Common myeloid progenitor, CD34-positive (primary cell): ENCODE measurements around the gene ARRB1.
"Not testable (repeated sequence)": the region's sequence is repeated elsewhere in the genome, so short reads cannot be mapped to it uniquely, and the experiment has no call there.

ENCODE experiments used
- CTCF ChIA-PET: fragments of 350-600 bp; sonication (Branson Sonifier 250); formaldehyde crosslinking; loops from one replicate; lab custom pipeline; 2021; ENCODE audit warnings: antibody characterized with exemption; lab: Charles Lee
- POLR2A ChIA-PET: fragments of 350-600 bp; sonication (Branson Sonifier 250); formaldehyde crosslinking; loops from one replicate; lab custom pipeline; 2021; ENCODE audit warnings: antibody characterized with exemption; lab: Charles Lee
- DNase-seq, 3 donors: peaks; one replicate each; pipeline versions ENCODE4 v3.0.0 to v3.0.0-alpha.2; 2013
- H3K27ac ChIP-seq, 2 experiments: 1 replicate in 1 of 2; 2 replicates in 1 of 2; pipeline ENCODE4 v1.7.0; 2013; ENCODE audit warnings: inconsistent platforms in 2 of 2, low read length in 2 of 2, mild to moderate bottlenecking in 2 of 2, low read depth in 1 of 2, moderate library complexity in 1 of 2; ENCODE audit not compliant: severe bottlenecking in 2 of 2, insufficient read depth in 1 of 2, poor library complexity in 1 of 2
- H3K27me3 ChIP-seq, 5 experiments: replicated peaks in 2 of 5; 1 replicate in 3 of 5; 2 replicates in 2 of 5; pipeline versions ENCODE4 v1.6.1 to v1.7.0; 2013; ENCODE audit warnings: low read length in 4 of 5, mild to moderate bottlenecking in 2 of 5, moderate library complexity in 2 of 5, inconsistent platforms in 1 of 5; ENCODE audit not compliant: insufficient read depth in 5 of 5, control insufficient read depth in 4 of 5
- H3K36me3 ChIP-seq, 4 experiments: 1 replicate in 2 of 4; 2 replicates in 2 of 4; pipeline versions ENCODE4 v1.6.1 to v1.7.0; 2013; ENCODE audit warnings: low read length in 3 of 4, control low read depth in 1 of 4, mild to moderate bottlenecking in 1 of 4; ENCODE audit not compliant: control insufficient read depth in 4 of 4, insufficient read depth in 4 of 4
- H3K4me1 ChIP-seq, 4 experiments: 1 replicate in 3 of 4; 2 replicates in 1 of 4; pipeline versions ENCODE4 v1.6.1 to v1.7.1; 2013; ENCODE audit warnings: low read length in 3 of 4, mild to moderate bottlenecking in 3 of 4, control low read depth in 1 of 4, inconsistent platforms in 1 of 4, moderate library complexity in 1 of 4; ENCODE audit not compliant: control insufficient read depth in 4 of 4, insufficient read depth in 4 of 4; ENCODE audit errors: control extremely low read depth in 1 of 4
- H3K4me3 ChIP-seq, 7 experiments: 1 replicate in 4 of 7; 2 replicates in 3 of 7; pipeline versions ENCODE4 v1.5.1 to v1.7.0; 2013; ENCODE audit warnings: mild to moderate bottlenecking in 7 of 7, low read length in 6 of 7, moderate library complexity in 6 of 7, inconsistent platforms in 2 of 7, low read depth in 2 of 7, control low read depth in 1 of 7; ENCODE audit not compliant: insufficient read depth in 4 of 7, control insufficient read depth in 1 of 7; ENCODE audit errors: extremely low read depth in 1 of 7
- H3K9me3 ChIP-seq, 5 experiments: 1 replicate in 4 of 5; 2 replicates in 1 of 5; pipeline versions ENCODE4 v1.6.1 to v1.7.1; 2013; ENCODE audit warnings: low read length in 4 of 5, mild to moderate bottlenecking in 2 of 5, inconsistent platforms in 1 of 5, low read depth in 1 of 5, moderate library complexity in 1 of 5; ENCODE audit not compliant: control insufficient read depth in 4 of 5, insufficient read depth in 2 of 5; ENCODE audit errors: control extremely low read depth in 1 of 5
- WGBS: methylation state at CpG from one replicate; pipeline ENCODE4 v1.1.5; 2013; ENCODE audit not compliant: insufficient coverage; 5-methylcytosine and 5-hydroxymethylcytosine counted together

The ARRB1 gene

DNA sequence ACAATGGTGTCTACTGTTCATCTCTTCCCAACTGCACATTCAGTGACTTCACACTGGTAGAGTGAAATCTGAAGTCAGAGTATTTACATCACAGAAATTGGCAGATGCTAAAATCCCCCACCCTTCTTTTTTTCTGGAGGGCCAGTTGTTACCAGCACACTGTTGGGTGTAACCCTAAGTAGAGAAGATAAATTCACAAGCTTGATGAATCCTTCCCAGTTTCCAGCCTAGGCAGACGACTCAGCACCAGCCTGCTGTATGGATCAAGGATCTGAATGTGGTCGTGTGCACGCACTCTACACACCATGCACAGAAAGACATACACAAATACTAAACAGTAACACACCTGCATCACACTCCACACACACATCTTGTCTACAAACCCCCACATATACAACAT is 46.0 kb downstream of the ARRB1 start:
- Histone ChIP-seq H3K4me1 (peaks cover 0 to 19% (median 7%) of the 10 kb centered on the region in 4 experiments), H3K9me3 (no peaks in the 10 kb centered on the region), H3K36me3 (peaks cover 6 to 54% (median 17%) of the 10 kb centered on the region in 4 experiments), H3K4me3 (no peak overlapping the region), H3K27me3 (no peaks in the 10 kb centered on the region), H3K27ac (no peak overlapping the region)
- ChIA-PET CTCF (interaction anchor here (0.8 kb wide), 1 partner anchor 21 kb away, joined by 3 read pairs; no protein-coding TSS in a partner anchor), POLR2A (no interaction called here)
- WGBS = 100% methylated on average over 3 of the region's 3 CpGs
- DNase-seq = no peak

DNA sequence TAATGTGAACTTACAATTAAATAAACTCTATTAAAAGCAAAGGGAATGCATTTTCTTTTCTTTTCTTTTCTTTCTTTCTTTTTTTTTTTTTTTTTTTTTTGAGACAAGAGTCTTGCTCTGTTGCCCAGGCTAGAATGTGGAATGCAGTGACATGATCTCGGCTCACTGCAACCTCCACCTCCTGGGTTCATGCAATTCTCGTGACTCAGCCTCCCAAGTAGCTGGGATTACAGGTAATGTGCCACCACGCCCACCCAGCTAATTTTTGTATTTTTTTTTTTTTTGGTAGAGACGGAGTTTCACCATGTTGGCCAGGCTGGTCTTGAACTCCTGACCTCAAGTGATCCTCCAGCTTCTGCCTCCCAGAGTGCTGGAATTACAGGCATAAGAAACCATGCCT is 46.5 kb downstream of the ARRB1 start:
- POLR2A ChIA-PET, CTCF ChIA-PET: not testable (repeated sequence)
- 100% methylated on average over 2 of the region's 4 CpGs for WGBS

DNA sequence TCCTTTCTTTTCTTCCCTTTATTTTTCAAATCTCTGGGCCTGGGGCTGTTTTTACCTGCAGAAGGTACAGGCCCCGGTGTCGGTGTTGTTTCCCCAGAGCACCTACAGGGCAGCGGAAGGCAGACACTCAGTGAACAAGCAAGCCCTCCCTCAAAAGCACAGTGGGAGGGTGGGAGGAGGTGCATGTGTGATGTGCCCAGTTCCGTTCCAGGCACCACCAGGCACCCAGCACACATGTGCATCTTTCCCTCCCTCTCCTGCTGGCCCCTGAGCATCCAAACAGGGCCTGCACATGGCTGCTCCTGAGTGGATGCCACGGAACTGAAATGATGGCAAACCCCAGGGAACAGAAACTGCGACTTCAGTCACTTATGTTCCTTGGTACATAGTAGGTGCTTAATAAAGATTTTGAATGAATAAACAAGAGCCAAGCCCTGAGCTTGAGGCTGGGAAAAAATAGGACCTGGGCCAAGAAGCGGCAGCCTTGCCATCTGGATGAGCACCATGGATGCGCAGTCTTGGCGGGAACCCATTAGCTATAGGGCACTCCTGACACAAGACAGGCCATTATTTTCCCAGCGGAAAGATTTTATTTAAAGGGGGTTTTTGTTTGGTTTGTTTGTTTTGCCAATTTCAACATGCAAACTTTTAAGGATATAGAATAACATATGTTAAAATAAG is 47.8 kb downstream of the ARRB1 start:
- Histone ChIP-seq H3K27me3 (no peaks in the 10 kb centered on the region), H3K36me3 (peaks cover 3 to 41% (median 11%) of the 10 kb centered on the region in 4 experiments), H3K4me1 (peaks cover 0 to 19% (median 7%) of the 10 kb centered on the region in 4 experiments), H3K27ac (no peak overlapping the region), H3K9me3 (no peaks in the 10 kb centered on the region), H3K4me3 (no peak overlapping the region)
- ChIA-PET POLR2A (no interaction called here), CTCF (interaction anchor here (0.7 kb wide), 1 partner anchor 79 kb away, joined by 4 read pairs; no protein-coding TSS in a partner anchor)
- 96% methylated on average over 3 of the region's 10 CpGs for WGBS
- DNase-seq = no peak

More for the DNA sequence above, 46.5 kb downstream of the ARRB1 start:
- DNase-seq, H3K4me3 ChIP-seq, H3K27ac ChIP-seq, H3K27me3 ChIP-seq, H3K9me3 ChIP-seq: not testable (repeated sequence)
- Histone ChIP-seq H3K36me3 (peaks cover 6 to 52% (median 14%) of the 10 kb centered on the region in 4 experiments), H3K4me1 (peaks cover 0 to 19% (median 7%) of the 10 kb centered on the region in 4 experiments)

DNA sequence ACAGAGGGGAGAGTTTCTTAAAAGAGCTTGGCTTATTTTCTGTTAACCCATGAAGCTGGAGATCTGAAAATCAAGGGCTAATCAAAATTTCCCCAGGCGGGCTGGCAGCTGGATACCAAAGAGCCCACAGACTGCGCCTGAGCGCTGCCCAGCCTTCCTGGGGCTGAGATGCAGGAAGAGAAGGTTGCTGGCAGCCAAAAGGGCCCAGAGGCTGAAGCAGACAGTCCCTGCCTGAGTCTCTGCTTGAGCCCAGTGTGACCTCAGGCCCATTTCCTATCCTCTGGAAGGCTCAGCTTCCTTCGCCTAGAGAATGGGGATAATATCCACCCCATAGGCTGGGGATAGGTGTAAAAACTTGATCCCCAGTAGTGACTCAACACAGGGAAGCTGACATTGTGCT is 49.1 kb downstream of the ARRB1 start:
- no peaks in the 10 kb centered on the region for H3K27me3 ChIP-seq
- WGBS = no CpG with 5 or more reads among the region's 4 CpGs
- no peak overlapping the region for H3K4me3 ChIP-seq
- ChIA-PET POLR2A (no interaction called here), CTCF (interaction anchor here (1.2 to 1.9 kb wide), 2 partner anchors 23 to 86 kb away, joined by 3 to 4 read pairs; no protein-coding TSS in a partner anchor)
- peaks cover 0 to 19% (median 7%) of the 10 kb centered on the region in 4 experiments for H3K4me1 ChIP-seq
- no peaks in the 10 kb centered on the region for H3K9me3 ChIP-seq
- H3K27ac ChIP-seq = peak overlapping the region in 1 of 2 experiments; percentile 47
- peaks cover 3 to 32% (median 12%) of the 10 kb centered on the region in 4 experiments for H3K36me3 ChIP-seq
- no peak for DNase-seq

DNA sequence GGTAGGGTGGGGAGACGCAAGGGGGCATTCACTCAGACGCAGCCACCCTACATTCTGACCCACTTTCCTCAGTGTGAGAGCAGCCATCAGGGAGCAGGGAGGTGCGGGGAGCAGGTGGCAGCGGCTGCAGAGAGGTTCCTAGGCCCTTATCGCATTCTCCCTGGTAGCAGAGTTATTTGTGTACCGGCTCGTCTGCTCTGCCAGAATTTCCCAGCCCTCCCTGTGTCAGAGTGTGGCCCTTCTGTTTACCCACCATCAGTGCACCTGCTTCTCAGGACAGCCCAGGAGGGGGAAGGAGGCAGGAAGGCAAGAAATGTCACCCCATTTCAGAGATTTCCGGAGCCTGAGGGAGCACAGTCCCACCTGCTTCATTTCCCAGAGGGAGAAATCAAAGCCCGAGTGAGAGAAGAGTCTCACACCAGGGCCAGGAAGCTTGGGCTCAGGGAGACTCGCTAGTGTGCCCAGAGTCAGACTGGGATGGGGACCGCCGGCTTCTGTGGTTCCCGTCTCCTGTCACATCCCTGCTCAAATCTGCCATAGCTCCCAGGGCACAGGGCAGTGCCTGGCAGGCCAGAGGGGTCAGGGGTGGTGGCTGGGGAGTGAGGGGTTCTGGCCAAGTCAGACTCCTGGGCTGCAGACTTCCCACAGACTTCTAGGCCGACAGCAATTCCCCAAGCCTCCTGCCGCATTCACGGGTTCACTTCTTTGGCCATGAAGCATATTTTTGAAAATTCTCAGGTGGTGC is 49.7 kb downstream of the ARRB1 start:
- peaks cover 0 to 15% (median 8%) of the 10 kb centered on the region in 4 experiments for H3K4me1 ChIP-seq
- ChIA-PET CTCF (interaction anchor here (1.2 to 1.9 kb wide), 2 partner anchors 22 to 87 kb away, joined by 3 to 4 read pairs; no protein-coding TSS in a partner anchor), POLR2A (no interaction called here)
- 74% methylated on average over 7 of the region's 16 CpGs for WGBS
- peaks cover 3 to 26% (median 11%) of the 10 kb centered on the region in 4 experiments for H3K36me3 ChIP-seq
- peak overlapping the region in 1 of 2 experiments; percentile 47 for H3K27ac ChIP-seq
- H3K4me3 ChIP-seq = no peak overlapping the region
- no peak for DNase-seq
- H3K27me3 ChIP-seq = no peaks in the 10 kb centered on the region
- H3K9me3 ChIP-seq = no peaks in the 10 kb centered on the region

DNA sequence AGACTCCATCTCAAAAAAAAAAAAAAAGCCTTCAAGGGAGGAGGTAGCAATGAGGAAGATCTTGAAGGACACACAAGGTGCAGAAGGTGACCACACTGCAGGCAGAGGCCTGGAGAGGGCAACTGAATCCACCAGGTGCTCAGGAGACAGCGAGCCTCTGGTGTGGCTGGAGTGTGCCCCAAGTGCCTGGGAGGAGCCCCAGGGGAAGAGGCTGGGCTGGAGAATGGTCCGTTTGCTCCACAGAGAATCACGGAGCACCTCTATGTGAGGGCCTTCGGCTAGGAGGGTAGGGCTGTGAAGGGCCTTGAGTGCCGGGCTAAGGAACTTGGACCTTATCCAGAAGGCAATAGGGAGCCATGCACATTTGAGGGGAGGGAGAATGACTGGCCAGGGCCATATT is 50.3 kb downstream of the ARRB1 start:
- Histone ChIP-seq H3K4me1 (peaks cover 0 to 13% (median 8%) of the 10 kb centered on the region in 4 experiments), H3K27ac (no peak overlapping the region), H3K9me3 (no peaks in the 10 kb centered on the region), H3K27me3 (no peaks in the 10 kb centered on the region), H3K36me3 (peaks cover 2 to 29% (median 10%) of the 10 kb centered on the region in 4 experiments), H3K4me3 (no peak overlapping the region)
- ChIA-PET CTCF (interaction anchor here (1.9 kb wide), 1 partner anchor 22 kb away, joined by 4 read pairs; no protein-coding TSS in a partner anchor), POLR2A (no interaction called here)
- DNase-seq = no peak
- 98% methylated on average over 5 of the region's 5 CpGs for WGBS

DNA sequence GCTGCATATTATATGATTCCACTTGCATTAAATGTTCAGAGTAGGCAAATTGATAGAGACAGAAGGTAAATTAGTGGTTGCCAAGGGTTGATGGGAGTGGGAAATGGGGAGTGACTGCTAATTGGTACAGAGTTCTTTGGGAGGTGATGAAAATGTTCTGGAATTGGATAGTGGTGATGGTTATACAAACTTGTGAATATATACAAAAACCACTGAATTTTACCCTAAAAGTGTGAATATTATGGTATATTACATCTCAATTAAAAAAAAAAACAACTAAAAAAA is 52.5 kb downstream of the ARRB1 start:
- CTCF ChIA-PET = no interaction called here
- H3K36me3 ChIP-seq = peaks cover 2 to 32% (median 11%) of the 10 kb centered on the region in 4 experiments
- no peaks in the 10 kb centered on the region for H3K9me3 ChIP-seq

More for the DNA sequence above, 52.5 kb downstream of the ARRB1 start:
- no peak for DNase-seq
- POLR2A ChIA-PET = no interaction called here
- Histone ChIP-seq H3K27ac (no peak overlapping the region), H3K4me3 (no peak overlapping the region), H3K27me3 (no peaks in the 10 kb centered on the region), H3K4me1 (peaks cover 0 to 13% (median 8%) of the 10 kb centered on the region in 4 experiments)
